A549 (cell line): ENCODE data around the gene RTN4RL2. TPM values are rescaled to one million over a fixed set of nuclear protein-coding genes. Genes with fewer than 3 reads are reported as not detected.
A peak's percentile ranks its signal among the peaks of the same experiment; 100 is the strongest.

Experiments used
- ATAC-seq, 2 experiments: fragments of 200-7000 bp in 1 of 2; fragments of >200 bp in 1 of 2; cut with Nextera tagmentation in 1 of 2; cut with Tn5 transposase in 1 of 2; 3 replicates each; pipeline versions ENCODE4 v1.8.0 to v1.9.1; 2018 to 2020; ENCODE audit warnings: mild to moderate bottlenecking in 1 of 2, moderate library complexity in 1 of 2
- CTCF ChIA-PET: fragments of 300-600 bp; sonication (Branson Sonifier 250); formaldehyde crosslinking; extraction: SDS; loops from one replicate; lab custom pipeline; 2021; ENCODE audit warnings: antibody characterized with exemption, inconsistent platforms; lab: Yijun Ruan, JAX
- POLR2A ChIA-PET: fragments of 350-600 bp; formaldehyde crosslinking; extraction: SDS; loops from one replicate; lab custom pipeline; 2021; ENCODE audit warnings: antibody characterized with exemption, inconsistent platforms; lab: Yijun Ruan, JAX
- DNase-seq, 2 experiments: peaks; one replicate each; pipeline versions ENCODE4 v3.0.0 to v3.0.0-alpha.2; 2011 to 2016; ENCODE audit warnings: low read depth in 1 of 2, low spot score in 1 of 2
- FAIRE-seq: peaks from 2 replicates; lab custom pipeline; 2011; peaks lifted over from hg19 to GRCh38; lab: Jason Lieb, UNC
- H3K27ac ChIP-seq, 2 experiments: fragments of >200 bp; sonication (Bioruptor Twin); formaldehyde crosslinking; 3 replicates each; pipeline ENCODE4 v1.5.1; 2016 to 2017
- H3K4me1 ChIP-seq: fragments of >200 bp; sonication (Bioruptor Twin); formaldehyde crosslinking; 3 replicates; pipeline ENCODE4 v1.6.1; 2016
- H3K4me2 ChIP-seq: fragments of >200 bp; sonication (Bioruptor Twin); formaldehyde crosslinking; 3 replicates; pipeline ENCODE4 v1.6.1; 2016
- H3K4me3 ChIP-seq: fragments of >200 bp; sonication (Bioruptor Twin); formaldehyde crosslinking; 3 replicates; pipeline ENCODE4 v1.5.1; 2016
- H3K9me3 ChIP-seq: fragments of >200 bp; sonication (Bioruptor Twin); formaldehyde crosslinking; 3 replicates; pipeline ENCODE4 v1.6.1; 2016
- EHMT2 ChIP-seq: fragments of 200-600 bp; sonication (generic); IDR thresholded peaks from 2 replicates; pipeline ENCODE4 v1.6.1; 2016; ENCODE audit warnings: antibody characterized with exemption, low read depth, mild to moderate bottlenecking, moderate library complexity
- GATA3 ChIP-seq: IDR thresholded peaks from 2 replicates; pipeline ENCODE4 v1.6.1; 2012; ENCODE audit warnings: borderline replicate concordance
- HEYL ChIP-seq: fragments of 250-450 bp; sonication (Bioruptor Pico); IDR thresholded peaks from 2 replicates; pipeline ENCODE4 v1.8.0; 2021; ENCODE audit warnings: mild to moderate bottlenecking, moderate library complexity
- HOXA7 ChIP-seq: fragments of 250-450 bp; sonication (Bioruptor Pico); IDR thresholded peaks from 2 replicates; pipeline ENCODE4 v1.5.0; 2020; ENCODE audit warnings: mild to moderate bottlenecking, moderate library complexity
- HOXB5 ChIP-seq: fragments of 250-450 bp; sonication (Bioruptor Pico); IDR thresholded peaks from 2 replicates; pipeline ENCODE4 v1.5.0; 2020; ENCODE audit warnings: mild to moderate bottlenecking, moderate library complexity
- JUN ChIP-seq, 2 experiments: fragments of >200 bp; sonication (Bioruptor Twin); formaldehyde crosslinking; IDR thresholded peaks; 2 replicates in 1 of 2; 3 replicates in 1 of 2; pipeline ENCODE4 v1.6.1; 2016 to 2017
- JUNB ChIP-seq: fragments of >200 bp; sonication (Bioruptor Twin); formaldehyde crosslinking; IDR thresholded peaks from 2 replicates; pipeline ENCODE4 v1.6.1; 2016
- MAFK ChIP-seq: fragments of 450-650 bp; IDR thresholded peaks from 2 replicates; pipeline ENCODE4 v1.6.1; 2014; ENCODE audit not compliant: partially characterized antibody
- MAZ ChIP-seq: fragments of 150-350 bp; IDR thresholded peaks from 2 replicates; pipeline ENCODE4 v1.6.1; 2014; ENCODE audit warnings: antibody characterized with exemption, low read depth, low read length, borderline replicate concordance
- POLR2A ChIP-seq: IDR thresholded peaks from 2 replicates; pipeline ENCODE4 v1.6.1; 2012; ENCODE audit warnings: mild to moderate bottlenecking, low read length
- POLR2AphosphoS2 ChIP-seq: conservative IDR thresholded peaks from 2 replicates; pipeline ENCODE4 v1.6.1; 2012; ENCODE audit warnings: low read length, improper control_type of control experiment, inconsistent platforms
- RAD21 ChIP-seq, 2 experiments: fragments of >200 bp in 1 of 2; sonication (Bioruptor Twin) in 1 of 2; formaldehyde crosslinking in 1 of 2; IDR thresholded peaks in 1 of 2; conservative IDR thresholded peaks in 1 of 2; 2 replicates in 1 of 2; 3 replicates in 1 of 2; pipeline ENCODE4 v1.6.1; 2012 to 2018; ENCODE audit warnings: inconsistent platforms in 1 of 2
- SMC3 ChIP-seq: fragments of >200 bp; sonication (Bioruptor Twin); formaldehyde crosslinking; IDR thresholded peaks from 3 replicates; pipeline ENCODE4 v1.6.1; 2018; ENCODE audit warnings: inconsistent platforms
- TFCP2L1 ChIP-seq: fragments of 250-450 bp; sonication (Bioruptor Pico); IDR thresholded peaks from 2 replicates; pipeline ENCODE4 v1.5.0; 2021; ENCODE audit warnings: mild to moderate bottlenecking
- TP53 ChIP-seq: fragments of 250-450 bp; sonication (Bioruptor Pico); IDR thresholded peaks from 2 replicates; pipeline ENCODE4 v1.5.0; 2021; ENCODE audit warnings: mild to moderate bottlenecking, moderate library complexity
- ZFP36 ChIP-seq: fragments of 450-650 bp; IDR thresholded peaks from 2 replicates; pipeline ENCODE4 v1.6.1; 2014; ENCODE audit warnings: borderline replicate concordance; ENCODE audit not compliant: partially characterized antibody
- ZNF302 ChIP-seq: fragments of 250-450 bp; sonication (Bioruptor Pico); IDR thresholded peaks from 2 replicates; pipeline ENCODE4 v1.9.0; 2021; ENCODE audit warnings: inconsistent platforms, mild to moderate bottlenecking, moderate library complexity
- WGBS: methylation state at CpG from one replicate; pipeline ENCODE4 v1.1.6; 2017; ENCODE audit errors: missing lambda C conversion rate; 5-methylcytosine and 5-hydroxymethylcytosine counted together
- polyA minus RNA-seq: library from RNA; depleted of rRNA, polyadenylated mRNA; stranded (reverse); fragments of >200 nt; gene quantifications from 2 replicates; pipeline ENCODE4 v1.2.3, GENCODE V29; 2011; rRNA and poly(A)+ RNA removed
- polyA plus RNA-seq, 4 experiments: library from polyadenylated mRNA; depleted of rRNA in 3 of 4; stranded (reverse); fragments of >200 nt; fragmentation: RNase III in 1 of 4; extraction: RNeasy Plus Mini Kit Qiagen cat#74134 plus additional on column Dnase treatment in 1 of 4; gene quantifications; 2 replicates in 3 of 4; 3 replicates in 1 of 4; pipeline ENCODE4 v1.2.3, GENCODE V29; 2011 to 2017
- TF ChIP-seq, protein P1 (sequence below): IDR thresholded peaks from 2 replicates; pipeline ENCODE4 v1.6.1; 2012; ENCODE audit warnings: low read depth, borderline replicate concordance
- TF ChIP-seq, protein P2 (sequence below): fragments of 150-350 bp; IDR thresholded peaks from 2 replicates; pipeline ENCODE4 v1.6.1; 2014; ENCODE audit warnings: low read depth, mild to moderate bottlenecking, low read length
- TF ChIP-seq, protein P3 (sequence below): fragments of >200 bp; sonication (Bioruptor Twin); formaldehyde crosslinking; IDR thresholded peaks from 3 replicates; pipeline ENCODE4 v1.5.1; 2016
- TF ChIP-seq, protein P4 (sequence below): fragments of 250-450 bp; sonication (Bioruptor Pico); IDR thresholded peaks from 2 replicates; pipeline ENCODE4 v1.5.0; 2020; ENCODE audit warnings: low read depth, mild to moderate bottlenecking, moderate library complexity
- TF ChIP-seq, protein P5 (sequence below): fragments of 250-450 bp; sonication (Bioruptor Pico); IDR thresholded peaks from 2 replicates; pipeline ENCODE4 v1.5.0; 2021; ENCODE audit warnings: mild to moderate bottlenecking, moderate library complexity, borderline replicate concordance
- TF ChIP-seq, protein P6 (sequence below): fragments of 450-650 bp; IDR thresholded peaks from 2 replicates; pipeline ENCODE4 v1.6.1; 2014; ENCODE audit warnings: antibody characterized with exemption

RTN4RL2 gene
- polyA plus RNA-seq (2011; rRNA removed) (9.2 and 10.6 TPM in 2 replicates), polyA plus RNA-seq (2017; fragmentation: RNase III; extraction: RNeasy Plus Mini Kit Qiagen cat#74134 plus additional on column Dnase treatment) (23.7 to 27.4 TPM (median 25.8 TPM) in 3 replicates), polyA minus RNA-seq (4.1 and 8.9 TPM in 2 replicates)
- polyA plus RNA-seq (2012; cell fraction: cytosol; rRNA removed) = 60.9 and 116 TPM in 2 replicates
- 56.5 and 87.5 TPM in 2 replicates for polyA plus RNA-seq (2012; cell fraction: nucleus; rRNA removed)

DNA sequence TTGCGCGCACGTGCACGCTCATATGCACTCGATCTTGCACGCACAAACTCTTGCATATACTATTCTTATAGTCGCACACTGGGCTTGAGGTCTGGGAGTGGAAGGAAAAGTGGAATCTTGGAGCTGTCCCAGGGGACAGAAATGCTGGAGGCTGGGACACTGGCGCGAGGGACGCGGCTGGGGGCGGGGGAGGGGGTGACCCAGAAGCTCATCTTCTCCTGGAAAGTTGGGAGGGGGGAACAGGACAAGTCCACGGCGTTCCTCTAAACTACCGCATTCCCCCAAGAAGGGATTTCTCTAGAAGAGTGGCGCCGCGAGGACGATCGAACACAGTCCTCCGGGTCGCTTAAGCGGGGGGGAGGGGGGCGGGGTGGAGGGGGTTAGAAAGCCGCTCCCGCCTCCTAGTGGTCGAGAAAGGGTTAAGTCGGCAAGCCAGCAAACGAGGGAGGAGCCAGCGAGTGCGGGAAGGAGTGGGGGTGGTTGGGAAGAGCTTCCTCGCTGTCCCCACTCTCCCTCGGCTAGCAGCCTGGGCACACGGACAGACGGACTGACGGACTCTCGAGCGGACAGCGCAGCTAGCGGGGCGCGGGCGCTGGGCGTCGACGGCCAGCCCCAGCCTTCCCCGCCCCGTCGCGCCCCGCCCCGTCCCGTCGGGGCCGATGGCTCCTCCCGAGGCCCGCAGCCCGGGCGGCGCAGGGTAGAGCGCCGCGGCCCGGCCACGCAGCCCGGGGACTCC is at the start of gene RTN4RL2:
TSS of gene RTN4RL2 (plus strand) at position 507 of the 736 bp plus-strand sequence. CDS start 338 bp downstream, outside the sequence.
- FAIRE-seq = no peak
- peaks cover 31% of the 10 kb centered on the region for H3K4me1 ChIP-seq
- H3K27ac ChIP-seq = peak within 1 kb of the TSS; percentile 81 to 89
- WGBS = 3% methylated on average over 26 of the region's 66 CpGs
- POLR2A ChIA-PET = interaction anchor here (0.7 to 1.0 kb wide), 3 partner anchors 18 to 137 kb away, joined by 3 to 5 read pairs (median 3); no protein-coding TSS in a partner anchor
- TF ChIP-seq, protein P1, sequence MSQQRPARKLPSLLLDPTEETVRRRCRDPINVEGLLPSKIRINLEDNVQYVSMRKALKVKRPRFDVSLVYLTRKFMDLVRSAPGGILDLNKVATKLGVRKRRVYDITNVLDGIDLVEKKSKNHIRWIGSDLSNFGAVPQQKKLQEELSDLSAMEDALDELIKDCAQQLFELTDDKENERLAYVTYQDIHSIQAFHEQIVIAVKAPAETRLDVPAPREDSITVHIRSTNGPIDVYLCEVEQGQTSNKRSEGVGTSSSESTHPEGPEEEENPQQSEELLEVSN = 0 out of 2 replicates have a peak, but pooled peaks have one; percentile 4
- peak; percentile 52 to 69; a peak in 2 of 5 replicates for TF ChIP-seq JUN (IDR thresholded peaks at IDR 0.05)
- peak; percentile 56 for TF ChIP-seq POLR2A
- TF ChIP-seq, protein P2, sequence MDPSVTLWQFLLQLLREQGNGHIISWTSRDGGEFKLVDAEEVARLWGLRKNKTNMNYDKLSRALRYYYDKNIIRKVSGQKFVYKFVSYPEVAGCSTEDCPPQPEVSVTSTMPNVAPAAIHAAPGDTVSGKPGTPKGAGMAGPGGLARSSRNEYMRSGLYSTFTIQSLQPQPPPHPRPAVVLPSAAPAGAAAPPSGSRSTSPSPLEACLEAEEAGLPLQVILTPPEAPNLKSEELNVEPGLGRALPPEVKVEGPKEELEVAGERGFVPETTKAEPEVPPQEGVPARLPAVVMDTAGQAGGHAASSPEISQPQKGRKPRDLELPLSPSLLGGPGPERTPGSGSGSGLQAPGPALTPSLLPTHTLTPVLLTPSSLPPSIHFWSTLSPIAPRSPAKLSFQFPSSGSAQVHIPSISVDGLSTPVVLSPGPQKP = no peak
- 0 out of 3 replicates have a peak, but pooled peaks have one; percentile 17 for TF ChIP-seq SMC3
- TF ChIP-seq RAD21 (conservative IDR thresholded peaks at IDR 0.05 in 1 of 2, IDR thresholded peaks at IDR 0.05 in 1 of 2) = peak in 1 of 2 experiments; percentile 29; a peak in 1 of 5 replicates
- TF ChIP-seq TP53 (CRISPR knock-in tag) = no peak
- no peak for TF ChIP-seq GATA3
- TF ChIP-seq, protein P3, sequence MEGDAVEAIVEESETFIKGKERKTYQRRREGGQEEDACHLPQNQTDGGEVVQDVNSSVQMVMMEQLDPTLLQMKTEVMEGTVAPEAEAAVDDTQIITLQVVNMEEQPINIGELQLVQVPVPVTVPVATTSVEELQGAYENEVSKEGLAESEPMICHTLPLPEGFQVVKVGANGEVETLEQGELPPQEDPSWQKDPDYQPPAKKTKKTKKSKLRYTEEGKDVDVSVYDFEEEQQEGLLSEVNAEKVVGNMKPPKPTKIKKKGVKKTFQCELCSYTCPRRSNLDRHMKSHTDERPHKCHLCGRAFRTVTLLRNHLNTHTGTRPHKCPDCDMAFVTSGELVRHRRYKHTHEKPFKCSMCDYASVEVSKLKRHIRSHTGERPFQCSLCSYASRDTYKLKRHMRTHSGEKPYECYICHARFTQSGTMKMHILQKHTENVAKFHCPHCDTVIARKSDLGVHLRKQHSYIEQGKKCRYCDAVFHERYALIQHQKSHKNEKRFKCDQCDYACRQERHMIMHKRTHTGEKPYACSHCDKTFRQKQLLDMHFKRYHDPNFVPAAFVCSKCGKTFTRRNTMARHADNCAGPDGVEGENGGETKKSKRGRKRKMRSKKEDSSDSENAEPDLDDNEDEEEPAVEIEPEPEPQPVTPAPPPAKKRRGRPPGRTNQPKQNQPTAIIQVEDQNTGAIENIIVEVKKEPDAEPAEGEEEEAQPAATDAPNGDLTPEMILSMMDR = peak; percentile 44; the same call in 2 of the 3 replicates
- H3K4me2 ChIP-seq = peak within 1 kb of the TSS; percentile 90
- no peaks in the 10 kb centered on the region for H3K9me3 ChIP-seq
- CTCF ChIA-PET = interaction anchor here (0.6 to 11.7 kb wide), 24 partner anchors 11 to 203 kb away, joined by 3 to 228 read pairs (median 4); partner anchors contain the start of genes SLC43A1, TIMM10 and UBE2L6
- peak; percentile 78 to 88 for DNase-seq
- peak within 1 kb of the TSS; percentile 74 for H3K4me3 ChIP-seq
- peak; percentile 30 to 48 for ATAC-seq

DNA sequence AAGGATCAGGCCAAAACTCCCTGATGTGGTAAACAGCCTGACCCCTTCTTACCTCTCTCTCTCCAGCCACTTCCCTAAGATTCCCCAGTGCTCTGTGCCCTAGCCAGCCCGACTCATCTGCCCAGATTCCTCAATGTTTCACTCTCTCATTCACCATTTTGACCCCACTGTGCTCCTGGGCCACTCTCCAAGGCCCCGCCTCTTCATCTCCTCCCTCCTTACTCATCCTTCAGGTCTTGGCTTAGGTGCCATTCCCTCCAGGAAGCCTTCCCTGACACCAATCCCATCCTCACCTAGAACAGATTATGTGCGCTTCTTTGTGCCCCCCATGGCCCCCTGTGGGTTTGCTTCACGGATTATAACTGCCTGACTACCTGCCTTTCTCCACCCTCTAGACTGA is 46.6 kb upstream of the RTN4RL2 start:
- DNase-seq = no peak
- Histone ChIP-seq H3K9me3 (no peaks in the 10 kb centered on the region), H3K27ac (no peak overlapping the region), H3K4me2 (no peak overlapping the region), H3K4me1 (no peaks in the 10 kb centered on the region), H3K4me3 (no peak overlapping the region)
- ChIA-PET CTCF (no interaction called here), POLR2A (no interaction called here)
- TF ChIP-seq, protein P4, sequence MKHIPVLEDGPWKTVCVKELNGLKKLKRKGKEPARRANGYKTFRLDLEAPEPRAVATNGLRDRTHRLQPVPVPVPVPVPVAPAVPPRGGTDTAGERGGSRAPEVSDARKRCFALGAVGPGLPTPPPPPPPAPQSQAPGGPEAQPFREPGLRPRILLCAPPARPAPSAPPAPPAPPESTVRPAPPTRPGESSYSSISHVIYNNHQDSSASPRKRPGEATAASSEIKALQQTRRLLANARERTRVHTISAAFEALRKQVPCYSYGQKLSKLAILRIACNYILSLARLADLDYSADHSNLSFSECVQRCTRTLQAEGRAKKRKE (CRISPR knock-in tag) = no peak
- TF ChIP-seq, protein P5, sequence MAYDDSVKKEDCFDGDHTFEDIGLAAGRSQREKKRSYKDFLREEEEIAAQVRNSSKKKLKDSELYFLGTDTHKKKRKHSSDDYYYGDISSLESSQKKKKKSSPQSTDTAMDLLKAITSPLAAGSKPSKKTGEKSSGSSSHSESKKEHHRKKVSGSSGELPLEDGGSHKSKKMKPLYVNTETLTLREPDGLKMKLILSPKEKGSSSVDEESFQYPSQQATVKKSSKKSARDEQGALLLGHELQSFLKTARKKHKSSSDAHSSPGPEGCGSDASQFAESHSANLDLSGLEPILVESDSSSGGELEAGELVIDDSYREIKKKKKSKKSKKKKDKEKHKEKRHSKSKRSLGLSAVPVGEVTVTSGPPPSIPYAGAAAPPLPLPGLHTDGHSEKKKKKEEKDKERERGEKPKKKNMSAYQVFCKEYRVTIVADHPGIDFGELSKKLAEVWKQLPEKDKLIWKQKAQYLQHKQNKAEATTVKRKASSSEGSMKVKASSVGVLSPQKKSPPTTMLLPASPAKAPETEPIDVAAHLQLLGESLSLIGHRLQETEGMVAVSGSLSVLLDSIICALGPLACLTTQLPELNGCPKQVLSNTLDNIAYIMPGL (CRISPR knock-in tag) = no peak
- TF ChIP-seq, protein P6, sequence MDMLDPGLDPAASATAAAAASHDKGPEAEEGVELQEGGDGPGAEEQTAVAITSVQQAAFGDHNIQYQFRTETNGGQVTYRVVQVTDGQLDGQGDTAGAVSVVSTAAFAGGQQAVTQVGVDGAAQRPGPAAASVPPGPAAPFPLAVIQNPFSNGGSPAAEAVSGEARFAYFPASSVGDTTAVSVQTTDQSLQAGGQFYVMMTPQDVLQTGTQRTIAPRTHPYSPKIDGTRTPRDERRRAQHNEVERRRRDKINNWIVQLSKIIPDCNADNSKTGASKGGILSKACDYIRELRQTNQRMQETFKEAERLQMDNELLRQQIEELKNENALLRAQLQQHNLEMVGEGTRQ = no peak
- TF ChIP-seq HEYL (CRISPR knock-in tag) (no peak), ZFP36 (no peak), ZNF302 (CRISPR knock-in tag) (no peak), JUN (IDR thresholded peaks at IDR 0.05) (no peak), HOXB5 (no peak), SMC3 (no peak), MAZ (no peak), EHMT2 (no peak), JUNB (no peak), MAFK (no peak), TFCP2L1 (CRISPR knock-in tag) (no peak), HOXA7 (CRISPR knock-in tag) (no peak), POLR2AphosphoS2 (no peak)
- TF ChIP-seq, protein P2 = no peak
- FAIRE-seq = no peak
- 44% methylated on average over 4 of the region's 4 CpGs for WGBS
- ATAC-seq = no peak
